ENCODE results near the gene LCE7A. TPM values are rescaled to one million over a fixed set of nuclear protein-coding genes. Genes with fewer than 3 reads are reported as not detected.

LCE7A gene
- total and polyA plus RNA-seq, 2 donors (not counting 3 experiments of a cell fraction or from before 2014, with no cell fraction given): not detected

DNA sequence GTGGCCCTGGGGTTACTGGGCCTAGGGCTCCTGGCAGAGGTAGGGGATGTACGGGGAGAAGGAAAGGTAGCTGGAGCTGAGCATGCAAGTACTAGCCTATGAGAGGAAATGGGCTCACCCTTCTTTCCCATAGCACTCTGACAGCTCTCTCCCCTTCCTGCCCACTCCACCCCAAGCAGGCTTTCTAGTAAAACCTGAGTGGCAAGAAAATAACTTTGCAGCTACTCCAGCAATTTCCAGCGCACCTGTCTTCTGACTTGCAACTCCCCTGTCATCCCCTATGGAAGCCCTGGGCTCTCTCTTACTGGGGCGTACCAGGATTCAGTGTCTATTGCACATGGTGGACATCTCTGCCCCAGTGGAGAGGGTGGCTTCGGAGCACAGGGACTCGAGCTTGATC is 41.8 kb downstream of the LCE7A start:
- no peak for FAIRE-seq
- no peak for TF ChIP-seq EZH2 (IDR thresholded peaks at IDR 0.05; ENCODE audit: borderline replicate concordance, low read depth, low read length, severe bottlenecking)
- H3K36me3 ChIP-seq (ENCODE audit: control insufficient read depth in 2 of 2, extremely low read depth in 1 of 2, insufficient read depth in 2 of 2, low read length in 2 of 2): no peaks in the 10 kb centered on the region
- dilution Hi-C loops (cut with MboI; ENCODE audit: extremely low pct_ligation_motif_present, low sequenced_read_pairs) (no loop called here), intact Hi-C loops (cut with micrococcal nuclease) (no loop called here)
- no peaks in the 10 kb centered on the region for H3K9me1 ChIP-seq (replicated peaks; ENCODE audit: control insufficient read depth, extremely low read depth, insufficient read depth, low read length)
- H4K20me1 ChIP-seq (replicated peaks; ENCODE audit: control insufficient read depth, extremely low read depth, insufficient read depth, low read length): no peaks in the 10 kb centered on the region
- H3K79me2 ChIP-seq (ENCODE audit: control insufficient read depth, insufficient read depth, low read length): no peaks in the 10 kb centered on the region
- H3K9me3 ChIP-seq (replicated peaks; ENCODE audit: control insufficient read depth, insufficient read depth, low read length): no peaks in the 10 kb centered on the region
- no peak overlapping the region for H3K4me3 ChIP-seq (replicated peaks in 1 of 3; ENCODE audit: insufficient read depth in 1 of 3, low read depth in 1 of 3, low read length in 3 of 3)
- POLR2A ChIA-PET: no interaction called here
- CTCF ChIA-PET: no interaction called here
- no peak for DNase-seq (ENCODE audit: low read depth, low spot score)
- no peak overlapping the region for H3K4me2 ChIP-seq (ENCODE audit: insufficient read depth, low read length)
- no peaks in the 10 kb centered on the region for H3K27me3 ChIP-seq (ENCODE audit: control insufficient read depth in 2 of 2, insufficient read depth in 2 of 2, low read length in 2 of 2)
- no peaks in the 10 kb centered on the region for H3K4me1 ChIP-seq (ENCODE audit: control insufficient read depth, extremely low read depth, insufficient read depth, low read length)
- no peak overlapping the region for H3K9ac ChIP-seq (replicated peaks; ENCODE audit: extremely low read depth, insufficient read depth, low read length)
- H3K27ac ChIP-seq (ENCODE audit: insufficient read depth, low read depth, low read length): no peak overlapping the region
- H2AFZ ChIP-seq (ENCODE audit: low read depth, low read length): no peak overlapping the region
- no TSS peak for BruUV-seq (replicated peaks)

DNA sequence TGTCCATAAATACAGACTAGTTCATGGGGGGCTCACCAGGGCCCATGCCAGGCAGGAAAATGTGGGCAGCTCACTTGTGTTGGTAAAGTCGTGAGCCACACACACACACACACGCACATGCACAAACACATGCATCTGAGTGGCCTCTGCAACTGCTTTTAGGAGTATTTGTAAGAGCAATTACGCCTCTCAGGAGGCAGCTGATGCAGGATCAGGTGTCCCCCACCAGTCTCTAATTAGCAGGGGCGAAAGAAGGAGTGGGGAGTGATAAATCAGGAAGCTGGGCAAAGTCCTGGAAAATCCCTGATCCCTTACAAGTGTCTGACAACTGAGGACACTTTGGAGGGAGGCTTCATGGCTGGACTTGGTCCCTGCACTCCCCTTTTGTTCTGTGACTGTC is 42.8 kb downstream of the LCE7A start:
- BruUV-seq (replicated peaks): no TSS peak
- CTCF ChIA-PET: no interaction called here
- intact Hi-C loops (cut with micrococcal nuclease): no loop called here

More for the DNA sequence above, 42.8 kb downstream of the LCE7A start:
- no peaks in the 10 kb centered on the region for H3K79me2 ChIP-seq (ENCODE audit: control insufficient read depth, insufficient read depth, low read length)
- H3K27ac ChIP-seq (ENCODE audit: insufficient read depth, low read depth, low read length): no peak overlapping the region
- no peaks in the 10 kb centered on the region for H3K9me1 ChIP-seq (replicated peaks; ENCODE audit: control insufficient read depth, extremely low read depth, insufficient read depth, low read length)
- no peak overlapping the region for H3K4me2 ChIP-seq (ENCODE audit: insufficient read depth, low read length)
- no peaks in the 10 kb centered on the region for H4K20me1 ChIP-seq (replicated peaks; ENCODE audit: control insufficient read depth, extremely low read depth, insufficient read depth, low read length)
- FAIRE-seq: no peak
- no peaks in the 10 kb centered on the region for H3K27me3 ChIP-seq (ENCODE audit: control insufficient read depth in 2 of 2, insufficient read depth in 2 of 2, low read length in 2 of 2)
- H3K4me3 ChIP-seq (replicated peaks in 1 of 3; ENCODE audit: insufficient read depth in 1 of 3, low read depth in 1 of 3, low read length in 3 of 3): no peak overlapping the region
- no peaks in the 10 kb centered on the region for H3K4me1 ChIP-seq (ENCODE audit: control insufficient read depth, extremely low read depth, insufficient read depth, low read length)
- TF ChIP-seq POLR2A (IDR thresholded peaks at IDR 0.05; ENCODE audit: low read depth, low read length): no peak
- TF ChIP-seq FOS (IDR thresholded peaks at IDR 0.05; ENCODE audit: borderline replicate concordance, insufficient read depth, low read length): no peak
- no peak for TF ChIP-seq MYC (IDR thresholded peaks at IDR 0.05; ENCODE audit: low read depth, low read length)
- no peak for TF ChIP-seq JUN (IDR thresholded peaks at IDR 0.05; ENCODE audit: borderline replicate concordance, insufficient read depth, insufficient read length, low read depth)
- no peak for TF ChIP-seq EZH2 (IDR thresholded peaks at IDR 0.05; ENCODE audit: borderline replicate concordance, low read depth, low read length, severe bottlenecking)
- no peak for TF ChIP-seq MAX (IDR thresholded peaks at IDR 0.05; ENCODE audit: insufficient read depth, insufficient read length)
- no peak for TF ChIP-seq GATA2 (IDR thresholded peaks at IDR 0.05; ENCODE audit: insufficient read depth, insufficient read length, low read depth, low read length)
- no peak for TF ChIP-seq POLR2AphosphoS5 (IDR thresholded peaks at IDR 0.05; ENCODE audit: insufficient read depth, low read depth, low read length)
- no peak for TF ChIP-seq CTCF (IDR thresholded peaks at IDR 0.05; ENCODE audit: extremely low read depth in 1 of 2, insufficient read depth in 1 of 2, low read depth in 1 of 2, low read length in 2 of 2)
- no peak overlapping the region for H3K9ac ChIP-seq (replicated peaks; ENCODE audit: extremely low read depth, insufficient read depth, low read length)
- dilution Hi-C loops (cut with MboI; ENCODE audit: extremely low pct_ligation_motif_present, low sequenced_read_pairs): no loop called here
- no peaks in the 10 kb centered on the region for H3K36me3 ChIP-seq (ENCODE audit: control insufficient read depth in 2 of 2, extremely low read depth in 1 of 2, insufficient read depth in 2 of 2, low read length in 2 of 2)
- H3K9me3 ChIP-seq (replicated peaks; ENCODE audit: control insufficient read depth, insufficient read depth, low read length): no peaks in the 10 kb centered on the region
- H2AFZ ChIP-seq (ENCODE audit: low read depth, low read length): no peak overlapping the region
- POLR2A ChIA-PET: no interaction called here
- DNase-seq (ENCODE audit: low read depth, low spot score): no peak
